ENCODE results near the gene MED15.

MED15 gene

GRCh38 chr22:20552443-20553401 lies 45.3 kb downstream of the MED15 start:
- peak; percentile 85 for DNase-seq (ENCODE audit: low spot score)

- no peak for DNase-seq (ENCODE audit: low spot score)
These were observed 46.7 kb downstream of the MED15 start for GRCh38 chr22:20553947-20554741.

- DNase-seq (ENCODE audit: low spot score) = no peak
These were observed 47.4 kb downstream of the MED15 start for GRCh38 chr22:20554824-20555223.

- DNase-seq (ENCODE audit: low spot score) = no peak
These were observed 51.1 kb downstream of the MED15 start for GRCh38 chr22:20558534-20558933.

- DNase-seq (ENCODE audit: low spot score) = no peak
These were observed 51.9 kb downstream of the MED15 start for GRCh38 chr22:20559174-20559760.

GRCh38 chr22:20560716-20561115 lies 53.3 kb downstream of the MED15 start:
- no peak for DNase-seq (ENCODE audit: low spot score)

- DNase-seq (ENCODE audit: low spot score) = no peak
These were observed 54.5 kb downstream of the MED15 start for GRCh38 chr22:20561882-20562281.

- DNase-seq (ENCODE audit: low spot score) = no peak
These were observed 55.4 kb downstream of the MED15 start for GRCh38 chr22:20562607-20563465.

- no peak for DNase-seq (ENCODE audit: low spot score)
These were observed 56.1 kb downstream of the MED15 start for GRCh38 chr22:20563466-20563906.

GRCh38 chr22:20563941-20564371 lies 56.5 kb downstream of the MED15 start:
- peak; percentile 20 for DNase-seq (ENCODE audit: low spot score)

- DNase-seq (ENCODE audit: low spot score) = peak; percentile 18
These were observed 57.8 kb downstream of the MED15 start for GRCh38 chr22:20565079-20565734.

- DNase-seq (ENCODE audit: low spot score) = no peak
These were observed 58.4 kb downstream of the MED15 start for GRCh38 chr22:20565761-20566160.

GRCh38 chr22:20566420-20567260 lies 59.2 kb downstream of the MED15 start:
- peak; percentile 79 for DNase-seq (ENCODE audit: low spot score)

- DNase-seq (ENCODE audit: low spot score) = peak; percentile 92
These were observed 60.0 kb downstream of the MED15 start for GRCh38 chr22:20567371-20567847.

- DNase-seq (ENCODE audit: low spot score) = peak; percentile 33
These were observed 60.6 kb downstream of the MED15 start for GRCh38 chr22:20567993-20568417.

GRCh38 chr22:20568502-20569058 lies 61.2 kb downstream of the MED15 start:
- no peak for DNase-seq (ENCODE audit: low spot score)

- DNase-seq (ENCODE audit: low spot score) = peak; percentile 96
These were observed 61.9 kb downstream of the MED15 start for GRCh38 chr22:20569059-20570058.

- DNase-seq (ENCODE audit: low spot score) = peak; percentile 54
These were observed 63.7 kb downstream of the MED15 start for GRCh38 chr22:20571078-20571503.
